Panc1 (cell line): ENCODE data around the gene AHSA1. TPM values are rescaled to one million over a fixed set of nuclear protein-coding genes. Genes with fewer than 3 reads are reported as not detected.

Source experiments
- ATAC-seq: fragments of 200-7000 bp; cut with Tn5 transposase; 2 replicates; pipeline ENCODE4 v1.9.1; 2020; ENCODE audit warnings: mild to moderate bottlenecking, moderate library complexity
- BruUV-seq: library from RNA; stranded (reverse); fragments of 400-500 nt; replicated peaks from 2 replicates; lab custom pipeline; 2021; lab: Mats Ljungman, UMichigan
- CTCF ChIA-PET: fragments of 300-600 bp; sonication (Branson Sonifier 250); formaldehyde crosslinking; loops from one replicate; lab custom pipeline; 2022; ENCODE audit warnings: antibody characterized with exemption; lab: Charles Lee
- POLR2A ChIA-PET: fragments of 300-600 bp; sonication (Branson Sonifier 250); formaldehyde crosslinking; loops from one replicate; lab custom pipeline; 2022; ENCODE audit warnings: antibody characterized with exemption; lab: Charles Lee
- DNase-seq: peaks from one replicate; pipeline ENCODE4 v3.0.0-alpha.2; 2010; ENCODE audit warnings: low read depth, low spot score
- H3K27ac ChIP-seq: 2 replicates; pipeline ENCODE4 v1.5.1; 2011; ENCODE audit warnings: mild to moderate bottlenecking, low read length, inconsistent platforms
- H3K27me3 ChIP-seq: fragments of 200-500 bp; sonication (Bioruptor generic); 2 replicates; pipeline ENCODE4 v1.6.0; 2014; ENCODE audit warnings: low read length, inconsistent platforms; ENCODE audit not compliant: control insufficient read depth, insufficient read depth
- H3K36me3 ChIP-seq: fragments of 200-500 bp; sonication (Bioruptor generic); 2 replicates; pipeline ENCODE4 v1.5.1; 2014; ENCODE audit warnings: inconsistent platforms, mild to moderate bottlenecking, low read length, moderate library complexity; ENCODE audit not compliant: control insufficient read depth, insufficient read depth
- H3K4me1 ChIP-seq: 2 replicates; pipeline ENCODE4 v1.5.1; 2011; ENCODE audit warnings: inconsistent platforms, mild to moderate bottlenecking, low read length, moderate library complexity; ENCODE audit not compliant: control insufficient read depth, insufficient read depth
- H3K4me3 ChIP-seq, 2 experiments: 2 replicates each; pipeline ENCODE4 v1.5.1; 2011 to 2012; ENCODE audit warnings: low read depth in 2 of 2, low read length in 2 of 2, mild to moderate bottlenecking in 2 of 2, inconsistent platforms in 1 of 2, moderate library complexity in 1 of 2
- H3K9me3 ChIP-seq: fragments of 200-500 bp; sonication (Bioruptor generic); 2 replicates; pipeline ENCODE4 v1.5.1; 2014; ENCODE audit warnings: low read depth, mild to moderate bottlenecking, inconsistent platforms, low read length, moderate library complexity; ENCODE audit not compliant: control insufficient read depth, insufficient read depth
- POLR2AphosphoS5 ChIP-seq: IDR thresholded peaks from 2 replicates; pipeline ENCODE4 v1.6.1; 2012; ENCODE audit warnings: mild to moderate bottlenecking, low read depth, low read length, moderate library complexity
- SIN3A ChIP-seq: IDR thresholded peaks from 2 replicates; pipeline ENCODE4 v1.6.1; 2012; ENCODE audit warnings: low read depth, mild to moderate bottlenecking, low read length, moderate library complexity, borderline replicate concordance; ENCODE audit not compliant: insufficient read depth
- TCF7L2 ChIP-seq: IDR thresholded peaks from 2 replicates; pipeline ENCODE4 v1.6.1; 2011; ENCODE audit warnings: mild to moderate bottlenecking, low read depth, low read length, inconsistent platforms
- in situ Hi-C: cut with HindIII; loops from 2 replicates; pipeline ENCODE4 v1.10.0; 2016; ENCODE audit warnings: low sequenced_read_pairs, low pct_unique_long_range_greater_than_20kb
- intact Hi-C: fragments of 100-400 bp; cut with micrococcal nuclease; formaldehyde crosslinking; loops from one replicate; pipeline ENCODE4 v1.10.0; 2022; ENCODE audit not compliant: unreplicated experiment
- total RNA-seq: library from RNA; stranded (reverse); gene quantifications from one replicate; pipeline ENCODE4 v1.2.1, GENCODE V29; 2021; ENCODE audit not compliant: unreplicated experiment
- TF ChIP-seq, protein P1 (sequence below), 2 experiments: IDR thresholded peaks; 2 replicates each; pipeline ENCODE4 v1.6.1; 2011 to 2012; ENCODE audit warnings: low read depth in 2 of 2, control low read depth in 1 of 2, low read length in 1 of 2, mild to moderate bottlenecking in 1 of 2, moderate library complexity in 1 of 2; ENCODE audit not compliant: insufficient read depth in 1 of 2
- TF ChIP-seq, protein P2 (sequence below): fragments of 450-650 bp; IDR thresholded peaks from 2 replicates; pipeline ENCODE4 v1.5.1; 2017; ENCODE audit warnings: mild to moderate bottlenecking

AHSA1 gene
- total RNA-seq, 1 experiment from 2014 or later: 142 TPM

DNA sequence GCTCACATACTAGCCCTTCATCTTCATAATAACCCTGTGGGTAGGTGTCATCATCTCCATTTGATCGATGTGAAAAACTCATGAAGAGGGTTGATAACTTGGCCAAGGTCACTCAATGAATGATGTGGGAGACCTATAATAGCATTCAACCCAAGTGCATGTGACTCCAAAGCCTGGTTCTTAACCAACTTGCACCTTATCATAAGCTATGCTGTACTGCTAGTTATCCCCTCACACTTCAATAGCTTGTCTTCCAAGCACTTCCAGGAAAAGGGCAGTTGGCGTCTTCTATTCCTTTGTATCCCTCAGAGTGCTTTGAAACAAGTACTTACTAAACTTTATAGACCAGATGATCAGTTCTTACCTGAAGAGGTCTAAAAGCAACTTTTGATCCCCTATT is 15.7 kb upstream of the AHSA1 start:
- POLR2A ChIA-PET: no interaction called here
- no peak for DNase-seq
- Histone ChIP-seq H3K4me3 (no peak overlapping the region), H3K27ac (no peak overlapping the region), H3K4me1 (no peaks in the 10 kb centered on the region), H3K36me3 (no peaks in the 10 kb centered on the region; the same call in 1 of the 2 replicates), H3K27me3 (no peaks in the 10 kb centered on the region), H3K9me3 (no peaks in the 10 kb centered on the region)
- ATAC-seq: no peak
- no TSS peak for BruUV-seq
- CTCF ChIA-PET: no interaction called here
- in situ Hi-C loops (no loop called here), intact Hi-C loops (no loop called here)
- TF ChIP-seq, protein P1, sequence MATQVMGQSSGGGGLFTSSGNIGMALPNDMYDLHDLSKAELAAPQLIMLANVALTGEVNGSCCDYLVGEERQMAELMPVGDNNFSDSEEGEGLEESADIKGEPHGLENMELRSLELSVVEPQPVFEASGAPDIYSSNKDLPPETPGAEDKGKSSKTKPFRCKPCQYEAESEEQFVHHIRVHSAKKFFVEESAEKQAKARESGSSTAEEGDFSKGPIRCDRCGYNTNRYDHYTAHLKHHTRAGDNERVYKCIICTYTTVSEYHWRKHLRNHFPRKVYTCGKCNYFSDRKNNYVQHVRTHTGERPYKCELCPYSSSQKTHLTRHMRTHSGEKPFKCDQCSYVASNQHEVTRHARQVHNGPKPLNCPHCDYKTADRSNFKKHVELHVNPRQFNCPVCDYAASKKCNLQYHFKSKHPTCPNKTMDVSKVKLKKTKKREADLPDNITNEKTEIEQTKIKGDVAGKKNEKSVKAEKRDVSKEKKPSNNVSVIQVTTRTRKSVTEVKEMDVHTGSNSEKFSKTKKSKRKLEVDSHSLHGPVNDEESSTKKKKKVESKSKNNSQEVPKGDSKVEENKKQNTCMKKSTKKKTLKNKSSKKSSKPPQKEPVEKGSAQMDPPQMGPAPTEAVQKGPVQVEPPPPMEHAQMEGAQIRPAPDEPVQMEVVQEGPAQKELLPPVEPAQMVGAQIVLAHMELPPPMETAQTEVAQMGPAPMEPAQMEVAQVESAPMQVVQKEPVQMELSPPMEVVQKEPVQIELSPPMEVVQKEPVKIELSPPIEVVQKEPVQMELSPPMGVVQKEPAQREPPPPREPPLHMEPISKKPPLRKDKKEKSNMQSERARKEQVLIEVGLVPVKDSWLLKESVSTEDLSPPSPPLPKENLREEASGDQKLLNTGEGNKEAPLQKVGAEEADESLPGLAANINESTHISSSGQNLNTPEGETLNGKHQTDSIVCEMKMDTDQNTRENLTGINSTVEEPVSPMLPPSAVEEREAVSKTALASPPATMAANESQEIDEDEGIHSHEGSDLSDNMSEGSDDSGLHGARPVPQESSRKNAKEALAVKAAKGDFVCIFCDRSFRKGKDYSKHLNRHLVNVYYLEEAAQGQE (IDR thresholded peaks at IDR 0.05; ENCODE audit: insufficient read depth in 1 of 2, low read depth in 2 of 2, low read length in 1 of 2): no peak
- TF ChIP-seq SIN3A (no peak), POLR2AphosphoS5 (no peak), TCF7L2 (no peak)
- TF ChIP-seq, protein P2, sequence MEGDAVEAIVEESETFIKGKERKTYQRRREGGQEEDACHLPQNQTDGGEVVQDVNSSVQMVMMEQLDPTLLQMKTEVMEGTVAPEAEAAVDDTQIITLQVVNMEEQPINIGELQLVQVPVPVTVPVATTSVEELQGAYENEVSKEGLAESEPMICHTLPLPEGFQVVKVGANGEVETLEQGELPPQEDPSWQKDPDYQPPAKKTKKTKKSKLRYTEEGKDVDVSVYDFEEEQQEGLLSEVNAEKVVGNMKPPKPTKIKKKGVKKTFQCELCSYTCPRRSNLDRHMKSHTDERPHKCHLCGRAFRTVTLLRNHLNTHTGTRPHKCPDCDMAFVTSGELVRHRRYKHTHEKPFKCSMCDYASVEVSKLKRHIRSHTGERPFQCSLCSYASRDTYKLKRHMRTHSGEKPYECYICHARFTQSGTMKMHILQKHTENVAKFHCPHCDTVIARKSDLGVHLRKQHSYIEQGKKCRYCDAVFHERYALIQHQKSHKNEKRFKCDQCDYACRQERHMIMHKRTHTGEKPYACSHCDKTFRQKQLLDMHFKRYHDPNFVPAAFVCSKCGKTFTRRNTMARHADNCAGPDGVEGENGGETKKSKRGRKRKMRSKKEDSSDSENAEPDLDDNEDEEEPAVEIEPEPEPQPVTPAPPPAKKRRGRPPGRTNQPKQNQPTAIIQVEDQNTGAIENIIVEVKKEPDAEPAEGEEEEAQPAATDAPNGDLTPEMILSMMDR: no peak

DNA sequence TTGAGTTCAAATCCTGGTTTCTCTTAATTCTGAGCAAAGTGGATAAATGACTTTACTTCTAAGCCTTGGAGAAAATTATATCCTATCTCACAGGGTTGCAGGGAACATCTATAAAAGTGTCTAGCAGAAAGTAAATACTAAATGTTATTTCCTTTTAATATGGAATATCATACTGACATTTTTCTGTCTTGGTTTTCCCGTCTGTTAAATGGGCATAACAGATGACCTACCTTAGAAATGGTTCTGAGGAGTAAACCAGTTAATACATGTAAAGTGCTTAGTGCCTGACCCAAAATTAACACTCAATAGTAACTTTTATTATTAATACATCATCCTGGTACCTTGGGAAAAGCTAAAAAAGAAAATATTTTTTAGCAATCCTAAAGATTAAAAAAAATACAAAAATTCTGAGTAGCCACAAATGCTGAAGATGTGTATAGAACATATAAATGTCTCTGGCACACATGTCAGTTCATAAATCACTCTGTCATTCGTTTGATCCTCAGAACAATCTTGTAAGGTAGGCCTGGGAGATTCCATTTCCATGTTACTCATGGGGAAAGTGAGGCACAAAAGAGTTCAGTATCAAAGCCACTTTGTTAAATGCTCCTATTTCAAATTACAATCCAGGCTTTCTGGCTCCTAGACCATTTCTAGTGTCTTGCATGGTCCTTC is 1.8 kb upstream of the AHSA1 start:
- Histone ChIP-seq H3K9me3 (no peaks in the 10 kb centered on the region), H3K27me3 (no peaks in the 10 kb centered on the region), H3K4me3 (peak overlapping the region; percentile 75 to 98; a peak in 3 of 4 replicates), H3K4me1 (peaks cover 11% of the 10 kb centered on the region), H3K36me3 (peaks cover 19% of the 10 kb centered on the region), H3K27ac (peak overlapping the region; percentile 98; the same call in 1 of the 2 replicates)
- CTCF ChIA-PET: no interaction called here
- ATAC-seq (no peak), DNase-seq (no peak)
- in situ Hi-C loops: no loop called here
- no TSS peak for BruUV-seq
- no peak for TF ChIP-seq TCF7L2
- TF ChIP-seq POLR2AphosphoS5: no peak
- no peak for TF ChIP-seq SIN3A
- TF ChIP-seq, protein P2: no peak
- TF ChIP-seq, protein P1 (IDR thresholded peaks at IDR 0.05; ENCODE audit: insufficient read depth in 1 of 2, low read depth in 2 of 2, low read length in 1 of 2): no peak
- POLR2A ChIA-PET: no interaction called here
- intact Hi-C loops: no loop called here
